T-cell (primary cell): ENCODE data around the gene MAP3K10. TPM values are rescaled to one million over a fixed set of nuclear protein-coding genes. Genes with fewer than 3 reads are reported as not detected.
A peak's percentile ranks its signal among the peaks of the same experiment; 100 is the strongest.

Experiments
- ATAC-seq, 4 experiments: fragments of 200-7000 bp in 3 of 4; fragments of 150-1000 bp in 1 of 4; cut with Tn5 transposase; replicated peaks in 1 of 4; 1 replicate in 3 of 4; 2 replicates in 1 of 4; pipeline ENCODE4 v1.10.0; 2021; ENCODE audit warnings: moderate library complexity in 3 of 4, mild to moderate bottlenecking in 2 of 4, moderate number of reproducible peaks in 1 of 4
- CTCF ChIA-PET, 2 donors: fragments of 300-600 bp; sonication (Branson Sonifier 250); formaldehyde crosslinking; loops; one replicate each; lab custom pipeline; 2022; ENCODE audit warnings: antibody characterized with exemption in 2 of 2; lab: Charles Lee
- POLR2A ChIA-PET, 2 donors: fragments of 300-600 bp; sonication (Branson Sonifier 250); formaldehyde crosslinking; loops; one replicate each; lab custom pipeline; 2022; ENCODE audit warnings: antibody characterized with exemption in 2 of 2; lab: Charles Lee
- DNase-seq, 35 experiments: peaks; one replicate each; pipeline versions ENCODE4 v3.0.0 to v3.0.0-alpha.2; 2013 to 2023
- H3K27ac ChIP-seq: one replicate; pipeline ENCODE4 v1.5.1; 2013; ENCODE audit warnings: low read length
- H3K27me3 ChIP-seq, 2 experiments: replicated peaks in 1 of 2; 1 replicate in 1 of 2; 2 replicates in 1 of 2; pipeline versions ENCODE4 v1.6.1 to v1.7.0; 2013; ENCODE audit warnings: low read length in 1 of 2, mixed read lengths in 1 of 2; ENCODE audit not compliant: control insufficient read depth in 2 of 2, insufficient read depth in 2 of 2; ENCODE audit errors: extremely low read depth in 1 of 2
- H3K36me3 ChIP-seq, 2 donors: 1 replicate in 1 of 2; 2 replicates in 1 of 2; pipeline versions ENCODE4 v1.6.1 to v1.7.0; 2013; ENCODE audit warnings: low read length in 1 of 2; ENCODE audit not compliant: control insufficient read depth in 2 of 2, insufficient read depth in 1 of 2; ENCODE audit errors: extremely low read depth in 1 of 2
- H3K4me1 ChIP-seq, 2 experiments: 1 replicate in 1 of 2; 2 replicates in 1 of 2; pipeline versions ENCODE4 v1.6.1 to v1.7.0; 2013; ENCODE audit warnings: low read length in 2 of 2, mixed read lengths in 1 of 2; ENCODE audit not compliant: insufficient read depth in 2 of 2, control insufficient read depth in 1 of 2; ENCODE audit errors: extremely low read depth in 1 of 2
- H3K4me3 ChIP-seq, 2 donors: 1 replicate in 1 of 2; 2 replicates in 1 of 2; pipeline versions ENCODE4 v1.5.1 to v1.7.0; 2013; ENCODE audit warnings: mild to moderate bottlenecking in 2 of 2, low read length in 1 of 2, moderate library complexity in 1 of 2; ENCODE audit not compliant: control insufficient read depth in 1 of 2; ENCODE audit errors: extremely low read depth in 1 of 2
- H3K9me3 ChIP-seq: 2 replicates; pipeline ENCODE4 v1.7.0; 2013
- H3K27ac Mint-ChIP-seq, 2 donors: one replicate each; pipeline ENCODE4 v1.8.0; 2020 to 2021; ENCODE audit warnings: mild to moderate bottlenecking in 2 of 2, mixed read lengths in 2 of 2
- H3K27me3 Mint-ChIP-seq, 2 donors: one replicate each; pipeline ENCODE4 v1.8.0; 2021 to 2022; ENCODE audit warnings: mixed read lengths in 2 of 2
- H3K36me3 Mint-ChIP-seq: one replicate; pipeline ENCODE4 v1.8.0; 2021; ENCODE audit warnings: mixed read lengths
- H3K4me1 Mint-ChIP-seq, 3 donors: one replicate each; pipeline ENCODE4 v1.8.0; 2020 to 2022; ENCODE audit warnings: mixed read lengths in 3 of 3, mild to moderate bottlenecking in 1 of 3
- H3K4me3 Mint-ChIP-seq, 3 donors: one replicate each; pipeline ENCODE4 v1.8.0; 2020 to 2022; ENCODE audit warnings: mild to moderate bottlenecking in 3 of 3, mixed read lengths in 3 of 3, moderate library complexity in 3 of 3
- H3K9me3 Mint-ChIP-seq, 3 donors: one replicate each; pipeline ENCODE4 v1.8.0; 2020 to 2022; ENCODE audit warnings: mixed read lengths in 3 of 3
- WGBS: methylation state at CpG from one replicate; pipeline ENCODE4 v1.1.5; 2013; ENCODE audit warnings: missing lambda C conversion rate; ENCODE audit not compliant: insufficient coverage; 5-methylcytosine and 5-hydroxymethylcytosine counted together
- total RNA-seq, 35 experiments: library from RNA in 6 of 35; stranded (reverse) in 6 of 35; fragments of 120-200 nt in 1 of 35; gene quantifications; one replicate each; pipeline versions ENCODE4 v1.2.1 to v1.2.4 and lab custom pipeline; 2013 to 2026

The MAP3K10 gene
- total RNA-seq, 5 donors from 2014 or later (not counting 1 experiment from before 2014, with no cell fraction given), result 20.9 to 39.6 (median 33.0) TPM

- H3K4me3 Mint-ChIP-seq, result no peak overlapping the region
- peaks cover 14 to 25% of the 10 kb centered on the region in 2 donors for H3K27me3 Mint-ChIP-seq
- POLR2A ChIA-PET, result no interaction called here
- WGBS, result 94% methylated on average over 29 of the region's 50 CpGs
- H3K9me3 Mint-ChIP-seq, result no peaks in the 10 kb centered on the region
- H3K27ac Mint-ChIP-seq, result no peak overlapping the region
- Histone ChIP-seq H3K27ac (no peak overlapping the region), H3K4me1 (peaks cover 0 to 16% of the 10 kb centered on the region in 2 experiments), H3K4me3 (no peak overlapping the region), H3K36me3 (peaks cover 5 to 11% of the 10 kb centered on the region in 2 donors), H3K27me3 (peaks cover 12 to 30% of the 10 kb centered on the region in 2 experiments), H3K9me3 (no peaks in the 10 kb centered on the region)
- peaks cover 0 to 7% (median 4%) of the 10 kb centered on the region in 3 donors for H3K4me1 Mint-ChIP-seq
- ATAC-seq (no peak), DNase-seq (no peak)
- CTCF ChIA-PET, result no interaction called here
- peaks cover 13% of the 10 kb centered on the region for H3K36me3 Mint-ChIP-seq
These were observed 22.8 kb downstream of the MAP3K10 start for GRCh38 chr19:40213882-40214570.

- H3K4me1 Mint-ChIP-seq, result peaks cover 0 to 7% (median 4%) of the 10 kb centered on the region in 3 donors
- Histone ChIP-seq H3K9me3 (no peaks in the 10 kb centered on the region), H3K36me3 (peaks cover 3 to 6% of the 10 kb centered on the region in 2 donors), H3K4me1 (peaks cover 0 to 16% of the 10 kb centered on the region in 2 experiments), H3K4me3 (no peak overlapping the region), H3K27me3 (peaks cover 15 to 38% of the 10 kb centered on the region in 2 experiments), H3K27ac (no peak overlapping the region)
- ChIA-PET POLR2A (no interaction called here), CTCF (no interaction called here)
- H3K27ac Mint-ChIP-seq, result no peak overlapping the region
- no peak overlapping the region for H3K4me3 Mint-ChIP-seq
- no peak for DNase-seq
- peaks cover 23 to 34% of the 10 kb centered on the region in 2 donors for H3K27me3 Mint-ChIP-seq
- peaks cover 12% of the 10 kb centered on the region for H3K36me3 Mint-ChIP-seq
- no peaks in the 10 kb centered on the region for H3K9me3 Mint-ChIP-seq
- no peak for ATAC-seq
- 93% methylated on average over 18 of the region's 22 CpGs for WGBS
These were observed 23.7 kb downstream of the MAP3K10 start for GRCh38 chr19:40214936-40215335.

- no peaks in the 10 kb centered on the region for H3K9me3 Mint-ChIP-seq
These were observed 25.0 kb downstream of the MAP3K10 start for GRCh38 chr19:40216013-40216776.

GRCh38 chr19:40216777-40217026 is 25.5 kb downstream of the MAP3K10 start:
- Histone ChIP-seq H3K9me3 (no peaks in the 10 kb centered on the region), H3K27ac (no peak overlapping the region), H3K4me1 (peaks cover 0 to 16% of the 10 kb centered on the region in 2 experiments), H3K27me3 (peaks cover 15 to 52% of the 10 kb centered on the region in 2 experiments), H3K36me3 (peaks cover 0 to 3% of the 10 kb centered on the region in 2 donors), H3K4me3 (no peak overlapping the region)
- H3K36me3 Mint-ChIP-seq, result peaks cover 2% of the 10 kb centered on the region
- H3K9me3 Mint-ChIP-seq, result no peaks in the 10 kb centered on the region
- H3K4me3 Mint-ChIP-seq, result peak overlapping the region in 1 of 3 donors; percentile 44
- DNase-seq, result no peak
- H3K27ac Mint-ChIP-seq, result peak overlapping the region in 1 of 2 donors; percentile 61
- no peak for ATAC-seq
- ChIA-PET CTCF (interaction anchor here in 1 of 2 donors (0.6 kb wide), 1 partner anchor 15 kb away, joined by 7 read pairs; no protein-coding TSS in a partner anchor), POLR2A (no interaction called here)
- H3K27me3 Mint-ChIP-seq, result peaks cover 32 to 45% of the 10 kb centered on the region in 2 donors
- 33% methylated on average over 1 of the region's 9 CpGs for WGBS
- peaks cover 0 to 8% (median 4%) of the 10 kb centered on the region in 3 donors for H3K4me1 Mint-ChIP-seq

More at GRCh38 chr19:40216013-40216776, 25.0 kb downstream of the MAP3K10 start:
- no peak for ATAC-seq
- Mint-ChIP-seq H3K27me3 (peaks cover 29 to 41% of the 10 kb centered on the region in 2 donors), H3K27ac (peak overlapping the region in 1 of 2 donors; percentile 61), H3K4me3 (peak overlapping the region in 1 of 3 donors; percentile 44), H3K36me3 (peaks cover 7% of the 10 kb centered on the region), H3K4me1 (peaks cover 0 to 7% (median 4%) of the 10 kb centered on the region in 3 donors)
- 68% methylated on average over 17 of the region's 23 CpGs for WGBS
- Histone ChIP-seq H3K27me3 (peaks cover 15 to 47% of the 10 kb centered on the region in 2 experiments), H3K4me1 (peaks cover 0 to 16% of the 10 kb centered on the region in 2 experiments), H3K36me3 (peaks cover 0 to 3% of the 10 kb centered on the region in 2 donors), H3K9me3 (no peaks in the 10 kb centered on the region), H3K27ac (no peak overlapping the region), H3K4me3 (no peak overlapping the region)
- ChIA-PET POLR2A (no interaction called here), CTCF (no interaction called here)
- no peak for DNase-seq

GRCh38 chr19:40217027-40217810 is 26.0 kb downstream of the MAP3K10 start:
- CTCF ChIA-PET, result interaction anchor here (0.6 to 0.7 kb wide), 2 partner anchors 15 to 16 kb away, joined by 3 to 7 read pairs; no protein-coding TSS in a partner anchor
- Histone ChIP-seq H3K4me3 (no peak overlapping the region), H3K9me3 (no peaks in the 10 kb centered on the region), H3K27me3 (peaks cover 15 to 57% of the 10 kb centered on the region in 2 experiments), H3K36me3 (no peaks in the 10 kb centered on the region), H3K27ac (no peak overlapping the region), H3K4me1 (peaks cover 0 to 18% of the 10 kb centered on the region in 2 experiments)
- no peaks in the 10 kb centered on the region for H3K36me3 Mint-ChIP-seq
- H3K27me3 Mint-ChIP-seq, result peaks cover 36 to 50% of the 10 kb centered on the region in 2 donors
- H3K4me1 Mint-ChIP-seq, result peaks cover 4 to 13% (median 8%) of the 10 kb centered on the region in 3 donors
- peak overlapping the region in 1 of 3 donors; percentile 44 for H3K4me3 Mint-ChIP-seq
- H3K9me3 Mint-ChIP-seq, result peaks cover 0 to 4% (median 0%) of the 10 kb centered on the region in 3 donors
- DNase-seq (no peak), ATAC-seq (no peak)
- 26% methylated on average over 44 of the region's 54 CpGs for WGBS
- POLR2A ChIA-PET, result no interaction called here
- H3K27ac Mint-ChIP-seq, result no peak overlapping the region
